HG03064 (cell line): ENCODE measurements around the gene ATP6V0A1.
"Not testable (repeated sequence)": the region's sequence is repeated elsewhere in the genome, so short reads cannot be mapped to it uniquely, and the experiment has no call there.

ENCODE experiments used
- ATAC-seq: cut with Tn5 transposase; IDR thresholded peaks from one replicate; pipeline ENCODE4 v1.9.1; 2021; ENCODE audit warnings: low read depth; ENCODE audit not compliant: unreplicated experiment

Gene ATP6V0A1

GRCh38 chr17:42431758-42432161 lies 26.9 kb upstream of the ATP6V0A1 start:
- ATAC-seq, result no peak

DNA sequence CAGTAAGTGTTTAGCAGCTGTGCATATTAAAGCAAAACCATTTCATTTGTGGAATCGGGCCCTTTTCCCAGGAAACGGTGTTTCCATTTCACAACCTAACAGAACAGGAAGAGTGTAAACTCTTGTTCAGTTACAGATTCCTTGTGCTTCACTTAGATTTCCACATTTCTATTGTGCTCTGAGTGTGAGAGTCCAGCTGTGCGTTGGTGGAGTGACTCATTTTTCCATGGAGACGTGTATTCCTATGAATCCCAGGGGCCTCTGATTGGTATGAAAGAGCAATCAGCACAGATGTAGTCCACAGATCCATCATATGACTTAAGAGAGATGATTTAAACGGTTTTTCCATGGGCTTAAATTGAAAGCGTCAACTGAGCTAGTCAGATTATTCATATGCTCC lies 22.3 kb upstream of the ATP6V0A1 start:
- no peak for ATAC-seq

- ATAC-seq, result no peak
These were observed 19.8 kb upstream of the ATP6V0A1 start for GRCh38 chr17:42438600-42439567.

- no peak for ATAC-seq
These were observed 17.1 kb upstream of the ATP6V0A1 start for GRCh38 chr17:42441371-42442195.

- no peak for ATAC-seq
These were observed 16.5 kb upstream of the ATP6V0A1 start for GRCh38 chr17:42442196-42442565.

- not testable (repeated sequence) for ATAC-seq
These were observed 9.5 kb upstream of the ATP6V0A1 start for GRCh38 chr17:42449176-42449575.

GRCh38 chr17:42449838-42450237 lies 8.8 kb upstream of the ATP6V0A1 start:
- not testable (repeated sequence) for ATAC-seq

DNA sequence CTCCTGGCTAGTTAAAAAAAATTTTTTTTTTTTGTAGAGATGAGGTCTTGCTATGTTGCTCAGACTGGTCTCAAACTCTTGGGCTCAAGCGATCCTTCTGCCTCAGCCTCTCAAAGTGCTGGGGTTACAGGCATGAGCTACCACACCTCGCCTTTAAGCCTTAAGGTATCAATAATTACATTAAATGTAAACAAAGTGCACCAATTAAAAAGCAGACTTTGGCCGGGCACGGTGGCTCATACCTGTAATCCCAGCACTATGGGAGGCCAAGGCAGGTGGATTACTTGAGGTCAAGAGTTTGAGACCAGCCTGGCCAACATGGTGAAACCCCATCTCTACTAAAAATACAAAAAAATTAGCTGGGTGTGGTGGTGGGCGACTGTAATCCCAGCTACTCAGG lies 7.4 kb upstream of the ATP6V0A1 start:
- not testable (repeated sequence) for ATAC-seq

DNA sequence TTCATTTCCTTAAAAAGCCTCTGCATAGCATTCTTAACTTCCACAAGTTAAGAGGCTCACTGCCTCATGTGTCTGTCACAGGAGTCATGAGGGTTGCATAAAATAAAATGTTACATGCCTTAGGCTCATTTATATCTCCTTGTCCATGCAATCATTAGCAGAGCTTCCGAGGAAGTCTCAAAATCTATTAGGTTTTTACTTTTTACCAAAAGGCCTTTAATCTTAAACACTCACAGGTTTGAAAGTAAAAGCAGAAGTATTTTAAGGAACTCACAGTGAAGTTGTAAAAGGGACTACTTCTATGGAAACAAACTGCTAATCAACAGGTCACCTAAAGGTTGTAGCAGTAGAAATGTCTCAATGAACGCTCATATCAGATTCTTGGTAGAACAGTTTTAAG lies 5.2 kb upstream of the ATP6V0A1 start:
- no peak for ATAC-seq

- not testable (repeated sequence) for ATAC-seq
These were observed 3.7 kb upstream of the ATP6V0A1 start for GRCh38 chr17:42454987-42455386.

DNA sequence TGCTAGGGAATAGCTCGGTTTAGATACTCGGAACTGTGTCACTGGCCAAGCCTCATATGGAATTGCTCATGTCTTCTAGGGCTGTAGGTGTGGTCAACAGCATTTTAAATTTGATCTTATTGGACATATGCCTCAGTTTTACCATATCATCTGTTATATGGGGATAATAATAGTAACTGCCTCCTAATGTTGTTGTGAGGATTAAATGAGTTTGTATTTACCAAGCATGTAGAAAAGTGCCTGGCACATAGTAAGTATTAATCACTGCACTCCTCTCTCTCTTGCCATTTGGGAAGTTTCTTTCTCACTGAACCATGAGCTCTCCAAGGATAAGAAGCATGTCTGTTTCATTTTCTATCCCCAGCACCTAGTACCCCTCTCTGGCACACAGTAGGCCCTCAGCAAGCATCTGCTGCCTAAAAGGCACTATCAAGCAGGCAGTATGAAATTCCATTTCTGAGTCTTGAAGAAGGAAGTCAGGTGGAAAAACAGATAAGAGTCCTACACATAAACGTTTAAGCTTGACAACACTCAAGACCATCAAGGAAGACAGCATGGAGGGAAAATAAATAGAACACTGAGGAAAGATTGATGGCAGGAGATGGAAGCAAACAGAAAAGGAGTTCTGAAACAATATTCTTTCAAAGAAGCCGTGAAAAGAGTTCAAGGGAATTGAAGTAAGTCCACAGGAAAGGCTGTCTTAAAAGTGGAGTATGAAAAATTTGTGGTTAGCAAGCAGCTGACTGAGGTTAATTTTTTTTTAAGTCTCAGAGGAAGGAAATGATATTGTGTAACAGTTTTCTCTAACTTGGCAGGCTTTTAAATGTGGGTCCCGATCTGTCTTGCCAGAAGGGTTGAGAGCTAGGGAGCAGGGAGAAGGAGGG lies 2.2 kb upstream of the ATP6V0A1 start:
- no peak for ATAC-seq

DNA sequence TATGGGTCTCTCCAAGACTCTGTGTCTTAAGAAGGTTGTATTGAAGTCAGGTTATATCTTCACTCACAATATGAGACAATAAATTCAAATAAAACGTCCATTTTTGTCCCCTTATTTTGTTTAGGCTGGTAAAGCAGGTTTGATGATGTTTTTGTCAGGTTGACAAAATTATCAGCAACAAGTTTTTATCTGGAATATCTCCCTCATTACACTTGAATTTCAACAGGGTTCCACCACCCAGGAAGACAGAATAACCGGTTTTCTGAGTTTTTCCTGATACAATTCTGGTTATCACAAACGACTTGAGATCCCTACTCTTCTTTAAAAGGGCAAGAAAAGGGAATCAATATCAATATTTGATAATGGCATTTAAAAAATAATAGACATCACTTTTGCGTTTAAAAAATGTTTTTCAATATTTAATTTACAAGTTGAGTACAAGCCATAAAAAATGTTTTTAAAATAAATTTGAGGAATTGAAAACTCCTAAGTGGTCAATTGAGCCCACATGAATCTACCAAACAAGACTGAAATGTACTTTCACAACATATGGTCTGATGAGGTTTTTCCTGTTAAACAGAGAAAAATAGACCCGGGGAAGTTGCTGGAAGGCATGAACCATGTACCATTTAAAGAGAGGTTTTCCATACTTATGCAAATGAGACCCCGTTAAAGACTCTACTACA lies 1.4 kb upstream of the ATP6V0A1 start:
- ATAC-seq, result no peak

DNA sequence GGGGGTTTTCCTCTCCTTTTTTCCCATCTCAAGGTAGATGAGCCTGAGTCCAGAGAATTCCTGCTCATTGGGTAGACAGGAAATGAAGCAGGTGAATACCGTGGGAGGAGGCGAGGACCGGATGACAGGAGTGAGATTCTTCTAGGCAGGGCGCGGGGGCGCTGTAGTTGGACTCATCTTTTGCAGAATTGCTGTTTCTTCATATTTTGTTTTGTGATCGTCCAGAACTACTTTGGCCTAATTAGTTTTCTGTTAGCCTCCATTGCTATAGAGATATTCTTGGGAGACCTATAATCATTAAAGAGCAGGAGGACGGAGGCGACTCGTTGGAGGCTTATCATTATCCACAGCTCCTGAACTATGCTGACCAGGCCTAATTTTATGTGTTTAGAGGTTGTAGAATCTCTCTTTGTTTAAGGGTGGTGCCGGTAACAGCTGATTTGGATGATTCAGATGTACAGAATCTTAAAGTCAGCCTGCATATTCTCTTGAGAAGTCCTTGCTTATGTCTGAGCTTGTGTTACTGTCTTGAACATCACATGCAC lies 650 bp downstream of the ATP6V0A1 start:
- no peak for ATAC-seq

DNA sequence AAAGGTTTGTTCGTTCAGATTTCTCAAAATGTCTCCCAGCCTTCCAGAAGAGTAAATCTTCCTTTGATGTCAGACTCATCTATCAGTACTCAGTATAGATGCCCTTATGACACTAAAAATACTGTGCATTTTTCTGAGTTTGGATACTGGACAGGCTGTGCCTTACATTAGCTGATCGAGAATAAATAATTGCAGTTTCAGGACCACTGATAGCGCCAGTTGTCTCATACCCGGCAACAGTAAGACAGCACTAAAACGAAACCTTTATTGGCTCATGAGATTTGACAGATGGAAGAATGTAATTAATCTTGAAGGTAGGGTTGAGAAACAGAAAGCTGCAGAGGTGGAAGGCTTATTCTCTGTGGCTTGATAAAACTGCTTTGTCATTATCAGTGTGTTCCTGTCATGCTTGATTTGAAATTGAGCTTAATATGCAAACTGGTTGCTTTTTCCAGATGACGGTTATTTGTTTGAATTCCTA lies 1.2 kb downstream of the ATP6V0A1 start:
- ATAC-seq, result no peak

DNA sequence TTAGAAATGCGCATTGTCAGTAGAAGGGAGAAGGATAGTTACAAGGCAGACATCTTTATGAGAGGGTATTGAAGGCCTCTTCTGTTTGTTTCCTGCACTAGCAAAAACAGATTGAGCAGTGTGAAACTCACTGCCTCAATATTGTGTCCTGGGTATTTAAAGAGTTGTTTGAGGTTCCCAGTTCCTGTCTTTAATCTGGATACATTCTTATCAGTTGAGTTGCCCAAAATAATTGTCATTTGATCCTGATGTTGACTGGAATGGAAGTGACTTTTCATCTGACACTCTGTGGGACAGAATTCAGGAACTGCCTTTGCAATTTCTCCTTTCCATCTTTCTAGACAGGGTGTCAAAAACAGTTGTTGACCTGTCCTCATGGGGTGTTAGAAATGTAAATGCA lies 1.7 kb downstream of the ATP6V0A1 start:
- ATAC-seq, result no peak

DNA sequence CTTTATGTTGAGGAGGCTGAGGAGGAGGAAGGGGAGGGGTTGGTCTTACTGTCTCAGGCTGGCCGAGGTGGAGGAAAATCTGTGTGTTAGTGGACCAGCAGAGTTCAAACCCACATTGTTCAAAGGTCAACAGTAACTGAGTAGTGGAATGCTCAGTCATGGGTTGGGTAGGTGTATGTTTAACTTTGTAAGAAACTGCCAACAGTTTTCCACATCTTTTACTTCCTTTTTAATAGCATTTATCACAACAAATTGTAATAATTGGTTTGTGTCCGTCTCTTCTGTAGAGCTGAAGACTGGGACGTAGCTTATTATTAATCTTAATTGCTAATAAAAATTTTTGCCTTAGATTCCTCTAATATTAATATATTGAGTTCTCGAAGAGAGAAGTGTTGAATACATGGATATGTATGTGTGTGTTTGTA lies 5.3 kb downstream of the ATP6V0A1 start:
- no peak for ATAC-seq

DNA sequence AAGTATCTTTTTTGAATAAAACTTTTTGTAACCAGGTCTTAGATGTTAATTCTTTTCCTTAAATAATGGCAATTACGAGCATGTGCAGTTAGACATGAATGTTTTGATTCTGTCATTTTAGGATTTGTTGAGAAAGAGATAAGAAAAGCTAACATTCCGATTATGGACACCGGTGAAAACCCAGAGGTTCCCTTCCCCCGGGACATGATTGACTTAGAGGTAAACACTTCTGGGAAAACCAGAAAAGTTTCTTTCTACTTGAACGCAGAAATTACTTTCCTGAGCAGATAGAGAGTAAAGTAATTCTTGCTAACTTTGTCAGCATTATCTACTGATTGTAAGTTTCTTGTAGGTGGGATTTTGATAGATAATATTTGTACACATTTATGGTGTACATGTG lies 9.2 kb downstream of the ATP6V0A1 start:
- ATAC-seq, result no peak

DNA sequence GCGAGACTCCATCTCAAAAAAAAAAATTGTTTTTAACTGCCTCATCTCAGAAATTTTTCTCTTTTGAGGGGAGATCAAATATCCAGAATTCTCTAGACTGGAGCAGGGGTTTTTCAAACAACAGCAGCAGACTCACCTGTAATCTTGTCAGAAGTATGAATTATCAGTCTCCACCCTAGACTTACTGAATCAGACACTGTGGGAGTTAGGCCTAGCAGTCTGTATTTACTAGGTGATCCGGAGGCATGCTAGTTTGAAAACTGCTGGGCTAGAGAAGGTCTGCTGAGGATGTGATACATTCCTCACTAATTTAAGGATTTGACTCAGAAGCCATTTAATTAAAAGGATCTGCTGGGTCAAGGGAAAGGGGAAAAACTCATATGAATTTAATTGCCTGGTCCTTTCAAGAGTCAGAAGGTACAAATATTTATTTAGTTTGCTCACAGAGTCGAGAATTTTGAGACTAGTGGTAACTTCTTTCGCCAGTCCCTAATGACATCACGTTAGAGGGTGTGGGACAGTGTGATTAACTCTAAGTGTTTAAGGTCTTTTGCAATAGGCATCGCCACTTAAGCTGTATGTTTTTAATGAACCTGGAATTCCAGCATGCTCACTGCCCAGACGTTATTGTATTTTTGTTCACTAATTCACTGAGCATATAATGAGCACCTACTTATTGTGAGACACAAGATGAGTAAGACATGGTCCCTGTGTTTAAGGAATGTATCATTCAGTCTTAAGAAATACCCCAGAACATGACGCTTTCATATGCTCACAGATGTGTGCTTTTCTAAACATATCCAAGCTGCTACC lies 14.2 kb downstream of the ATP6V0A1 start:
- ATAC-seq, result no peak

- no peak for ATAC-seq
These were observed 15.6 kb downstream of the ATP6V0A1 start for GRCh38 chr17:42474276-42474675.
